Measurements from ENCODE around the gene CACNA1D.

The CACNA1D gene

GRCh38 chr3:53715815-53716483, 221.5 kb downstream of the CACNA1D start:
- no peak for DNase-seq (ENCODE audit: low read depth in 2 of 2)

- no peak for DNase-seq (ENCODE audit: low read depth in 2 of 2)
Observed at GRCh38 chr3:53716998-53717397, 222.6 kb downstream of the CACNA1D start.

DNA sequence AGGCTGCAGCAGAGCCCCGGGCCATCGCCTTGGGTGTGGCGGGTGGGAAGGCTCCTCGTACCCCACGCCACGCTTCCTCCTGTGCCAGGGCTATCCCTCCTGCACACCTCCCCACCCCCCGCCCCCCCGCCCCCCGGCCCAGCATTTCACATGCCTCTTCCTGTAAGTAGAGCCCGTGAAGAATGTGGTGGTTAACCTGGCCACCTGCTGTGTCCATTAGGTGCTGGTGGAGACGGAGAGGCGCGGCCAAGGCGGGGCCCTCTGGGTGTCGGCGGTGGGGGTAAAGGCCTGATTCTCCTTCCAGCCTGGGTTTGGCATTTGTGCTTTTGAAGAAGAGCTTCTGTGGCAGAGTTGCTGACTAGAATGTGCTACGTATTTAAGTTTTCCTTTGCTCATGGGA, 224.1 kb downstream of the CACNA1D start:
- DNase-seq (ENCODE audit: low read depth in 2 of 2), result no peak

GRCh38 chr3:53719796-53720195, 225.4 kb downstream of the CACNA1D start:
- DNase-seq (ENCODE audit: low read depth in 2 of 2), result no peak

GRCh38 chr3:53721187-53722119, 227.0 kb downstream of the CACNA1D start:
- DNase-seq (ENCODE audit: low read depth in 2 of 2), result no peak

GRCh38 chr3:53724566-53724965, 230.2 kb downstream of the CACNA1D start:
- DNase-seq (ENCODE audit: low read depth in 2 of 2), result no peak

- DNase-seq (ENCODE audit: low read depth in 2 of 2), result no peak
Observed at GRCh38 chr3:53725387-53725995, 231.1 kb downstream of the CACNA1D start.

DNA sequence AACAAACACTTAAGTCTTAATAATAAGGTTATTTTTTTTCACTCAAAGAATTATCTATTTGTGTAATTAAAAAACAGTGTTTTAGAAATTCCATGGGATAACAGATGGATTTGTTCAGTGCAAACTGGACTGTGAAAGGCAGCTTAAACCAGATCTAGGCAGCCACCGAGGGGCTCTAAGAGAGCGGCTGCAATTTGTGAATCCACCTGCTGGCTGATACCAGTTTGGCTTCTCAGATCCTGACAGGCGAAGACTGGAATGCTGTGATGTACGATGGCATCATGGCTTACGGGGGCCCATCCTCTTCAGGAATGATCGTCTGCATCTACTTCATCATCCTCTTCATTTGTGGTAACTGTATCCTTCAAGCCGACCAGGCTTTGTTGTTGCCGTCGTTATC, 232.2 kb downstream of the CACNA1D start:
- no peak for DNase-seq (ENCODE audit: low read depth in 2 of 2)

DNA sequence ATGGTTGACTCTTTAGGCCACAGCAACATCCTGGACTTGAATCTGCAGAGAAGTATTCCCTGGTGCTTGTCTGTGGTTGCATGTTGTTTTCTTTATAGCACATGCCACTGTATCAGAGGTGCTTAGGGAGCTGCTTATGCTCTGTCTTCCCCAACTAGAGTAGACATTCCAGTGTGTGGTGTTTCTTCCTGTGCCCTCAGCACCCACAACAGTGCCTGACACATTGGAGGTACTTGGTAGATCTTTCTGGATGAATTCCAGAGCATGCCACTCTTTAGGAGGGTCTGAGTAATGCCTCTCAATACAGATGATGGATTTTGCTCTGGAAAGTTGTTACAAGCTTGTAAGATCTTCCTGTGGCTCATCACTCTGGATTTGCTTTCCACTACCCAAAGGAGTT, 234.2 kb downstream of the CACNA1D start:
- DNase-seq (ENCODE audit: low read depth in 2 of 2), result no peak

DNA sequence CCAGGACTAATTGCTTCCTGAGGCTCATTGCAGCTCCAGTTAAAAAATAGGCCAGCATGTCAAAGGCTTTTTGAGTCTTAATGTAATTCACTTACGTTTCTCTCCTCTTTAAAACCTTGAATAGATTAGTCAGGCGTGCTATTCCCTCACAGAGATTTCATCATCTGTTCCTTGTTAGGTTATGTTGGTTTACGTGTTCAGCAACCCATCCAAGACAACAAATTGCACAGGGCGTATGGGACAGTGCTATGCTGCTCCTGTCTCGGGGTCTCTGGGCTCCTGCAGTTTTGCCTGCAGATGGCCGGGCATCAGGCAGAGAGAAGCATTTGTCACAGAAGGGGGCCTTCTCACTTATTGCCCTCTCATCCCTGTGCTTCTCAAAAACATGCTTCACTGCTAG, 234.7 kb downstream of the CACNA1D start:
- DNase-seq (ENCODE audit: low read depth in 2 of 2), result no peak

DNA sequence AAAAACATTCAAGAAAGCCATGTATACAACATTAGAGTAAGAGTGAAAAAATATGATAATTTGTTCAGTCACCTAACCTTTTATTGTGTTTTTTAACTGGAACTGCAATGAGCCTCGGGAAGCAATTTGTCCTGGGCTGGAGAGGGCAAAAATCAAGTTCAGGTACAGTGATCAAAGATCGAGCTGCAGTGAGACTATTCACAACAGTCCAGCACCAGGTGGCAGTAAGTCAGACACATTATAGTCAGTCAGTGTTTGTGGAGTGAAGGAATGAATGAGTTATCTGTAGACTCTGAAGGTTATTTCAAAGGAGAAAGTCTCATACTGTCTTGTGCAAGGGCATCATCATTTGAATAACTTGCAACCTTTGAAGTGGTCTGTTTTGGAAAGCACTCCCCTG, 235.2 kb downstream of the CACNA1D start:
- no peak for DNase-seq (ENCODE audit: low read depth in 2 of 2)

- DNase-seq (ENCODE audit: low read depth in 2 of 2), result no peak
Observed at GRCh38 chr3:53730576-53730975, 236.2 kb downstream of the CACNA1D start.

DNA sequence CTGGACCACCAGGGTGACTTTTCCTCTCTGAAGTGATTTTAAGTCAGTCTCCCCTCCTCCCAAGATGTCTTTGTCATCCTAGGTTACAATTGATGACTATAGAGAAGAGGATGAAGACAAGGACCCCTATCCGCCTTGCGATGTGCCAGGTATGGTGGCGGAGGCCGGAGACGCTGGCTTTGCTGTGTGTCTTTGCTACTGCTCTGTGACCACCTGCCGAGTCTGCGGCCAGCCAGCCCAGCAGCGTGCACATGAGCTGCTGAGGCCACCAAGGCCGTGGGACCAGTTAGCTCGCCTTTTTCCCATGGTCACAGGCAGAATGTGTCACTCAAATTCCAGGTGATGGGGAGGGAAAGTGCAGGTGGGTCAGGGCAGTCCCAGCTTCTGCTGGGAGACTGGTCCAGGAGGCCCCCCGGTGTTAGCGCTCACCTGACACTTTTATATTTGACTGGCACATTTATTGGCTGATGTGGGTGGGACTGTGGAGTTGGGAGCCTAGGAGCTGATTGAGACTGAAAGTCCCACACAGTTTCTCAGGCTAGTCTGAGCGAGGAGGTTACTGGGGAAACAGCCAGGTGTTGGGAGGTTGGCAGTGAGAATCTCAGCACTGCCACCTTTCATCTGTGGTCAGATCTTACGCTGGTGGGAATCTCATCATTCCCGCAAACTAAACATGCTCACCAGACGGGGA, 237.7 kb downstream of the CACNA1D start:
- DNase-seq (ENCODE audit: low read depth in 2 of 2), result no peak

- no peak for DNase-seq (ENCODE audit: low read depth in 2 of 2)
Observed at GRCh38 chr3:53733446-53733845, 239.0 kb downstream of the CACNA1D start.

GRCh38 chr3:53739966-53740365, 245.6 kb downstream of the CACNA1D start:
- no peak for DNase-seq (ENCODE audit: low read depth in 2 of 2)

DNA sequence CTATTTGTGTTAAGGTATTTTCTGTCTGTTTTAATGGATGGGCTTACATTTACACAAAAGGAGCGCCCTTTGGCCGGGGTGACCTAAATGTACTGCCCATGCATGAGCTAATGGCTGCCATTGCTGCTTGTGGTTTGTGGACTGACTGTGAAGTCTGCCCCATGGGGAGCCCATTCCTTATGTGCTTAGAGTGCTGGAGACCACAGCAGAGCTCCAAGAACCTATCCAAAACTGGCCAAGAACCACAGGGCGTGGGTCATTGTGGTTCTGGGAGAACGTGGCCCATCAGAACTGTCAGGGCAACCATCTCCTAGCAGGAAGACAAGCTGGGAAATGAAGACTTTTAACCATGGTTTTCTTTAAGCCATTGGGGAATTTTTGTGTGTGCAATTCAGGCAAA, 246.5 kb downstream of the CACNA1D start:
- DNase-seq (ENCODE audit: low read depth in 2 of 2), result no peak

DNA sequence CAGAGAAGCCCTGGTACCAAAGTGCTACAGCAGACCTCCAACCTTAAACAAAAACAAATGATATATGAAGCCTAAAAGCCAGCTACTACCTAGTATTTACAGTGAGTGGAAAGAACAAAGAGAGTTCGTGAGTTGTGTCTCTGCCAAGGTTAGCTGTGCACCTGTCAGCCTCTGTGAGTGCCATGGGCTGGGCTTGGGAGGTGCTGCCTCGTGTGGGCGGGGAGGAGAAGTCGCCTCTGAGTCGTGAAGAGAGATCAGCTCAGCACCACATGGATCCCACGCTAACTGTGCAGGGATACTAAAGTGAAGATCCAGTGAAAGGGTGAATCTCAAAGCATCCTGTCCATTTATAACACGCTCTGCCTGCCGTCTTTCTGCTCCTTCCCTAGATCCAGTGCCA, 249.9 kb downstream of the CACNA1D start:
- DNase-seq (ENCODE audit: low read depth in 2 of 2), result no peak

- DNase-seq (ENCODE audit: low read depth in 2 of 2), result no peak
Observed at GRCh38 chr3:53747559-53747958, 253.1 kb downstream of the CACNA1D start.

GRCh38 chr3:53748512-53749271, 254.3 kb downstream of the CACNA1D start:
- no peak for DNase-seq (ENCODE audit: low read depth in 2 of 2)

DNA sequence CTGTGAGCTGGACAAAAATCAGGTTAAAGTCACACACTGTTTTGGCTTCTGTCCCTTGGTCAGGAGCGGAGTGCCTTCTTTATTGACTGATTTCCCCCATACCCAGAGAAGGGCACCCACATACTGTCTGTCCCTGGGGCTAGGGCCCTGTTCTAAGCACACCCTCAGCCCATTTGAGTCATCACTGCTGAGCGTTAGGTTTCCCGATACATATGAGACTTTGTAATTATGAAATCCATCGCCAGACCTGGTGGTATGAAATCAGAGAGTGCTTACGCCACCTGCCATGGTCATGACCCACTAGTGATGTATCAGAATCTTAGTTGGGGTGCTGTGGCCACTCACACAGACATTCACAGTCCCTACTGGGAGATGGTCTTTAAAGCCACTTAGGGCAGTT, 255.0 kb downstream of the CACNA1D start:
- no peak for DNase-seq (ENCODE audit: low read depth in 2 of 2)

All from stimulated activated CD4-positive, alpha-beta T cell treated with anti-CD3 and anti-CD28 coated beads, Interleukin-4, amount 100 ng/mL, for 48 hours (primary cell).